HEK293 (cell line): ENCODE results near the gene UBA1.

Experiments
- AEBP2 ChIP-seq: fragments of 450-650 bp; formaldehyde crosslinking; IDR thresholded peaks from 2 replicates; pipeline ENCODE4 v1.5.1; 2016; ENCODE audit warnings: missing biosample characterization, missing genetic modification characterization, borderline replicate concordance
- BCL11A ChIP-seq: fragments of 450-650 bp; formaldehyde crosslinking; IDR thresholded peaks from 2 replicates; pipeline ENCODE4 v1.5.1; 2016; ENCODE audit warnings: low read depth, missing biosample characterization, missing genetic modification characterization
- CTCF ChIP-seq: fragments of 450-650 bp; formaldehyde crosslinking; IDR thresholded peaks from 2 replicates; pipeline ENCODE4 v1.5.1; 2016; ENCODE audit warnings: missing biosample characterization, missing genetic modification characterization
- GLIS1 ChIP-seq: fragments of 450-650 bp; formaldehyde crosslinking; IDR thresholded peaks from 2 replicates; pipeline ENCODE4 v1.5.1; 2016; ENCODE audit warnings: missing biosample characterization, missing genetic modification characterization
- GLIS2 ChIP-seq: fragments of 450-650 bp; formaldehyde crosslinking; IDR thresholded peaks from 2 replicates; pipeline ENCODE4 v1.5.1; 2016; ENCODE audit warnings: missing biosample characterization, missing genetic modification characterization
- HOXA7 ChIP-seq: sonication (generic); formaldehyde crosslinking; IDR thresholded peaks from 2 replicates; pipeline ENCODE4 v1.8.1; 2022; ENCODE audit warnings: missing genetic modification reagents, borderline replicate concordance
- IKZF3 ChIP-seq: fragments of 450-650 bp; IDR thresholded peaks from 2 replicates; pipeline ENCODE4 v1.5.0; 2018; ENCODE audit warnings: missing biosample characterization, mild to moderate bottlenecking, missing genetic modification characterization, moderate library complexity
- MEIS1 ChIP-seq: sonication (generic); formaldehyde crosslinking; IDR thresholded peaks from 2 replicates; pipeline ENCODE4 v1.8.1; 2022; ENCODE audit warnings: missing genetic modification reagents, mild to moderate bottlenecking, borderline replicate concordance
- RBAK ChIP-seq: fragments of 450-650 bp; formaldehyde crosslinking; IDR thresholded peaks from 2 replicates; pipeline ENCODE4 v1.5.1; 2016; ENCODE audit warnings: missing biosample characterization, missing genetic modification characterization
- REPIN1 ChIP-seq: fragments of 450-650 bp; formaldehyde crosslinking; IDR thresholded peaks from 2 replicates; pipeline ENCODE4 v1.5.1; 2017; ENCODE audit warnings: missing biosample characterization, missing genetic modification characterization, low read depth
- SP3 ChIP-seq: fragments of 450-650 bp; formaldehyde crosslinking; IDR thresholded peaks from 2 replicates; pipeline ENCODE4 v1.5.1; 2016; ENCODE audit warnings: missing biosample characterization, missing genetic modification characterization
- YY2 ChIP-seq: fragments of 450-650 bp; formaldehyde crosslinking; IDR thresholded peaks from 2 replicates; pipeline ENCODE4 v1.5.1; 2016; ENCODE audit warnings: missing biosample characterization, missing genetic modification characterization
- ZBTB10 ChIP-seq: fragments of 450-650 bp; formaldehyde crosslinking; IDR thresholded peaks from 2 replicates; pipeline ENCODE4 v1.5.1; 2016; ENCODE audit warnings: missing biosample characterization, missing genetic modification characterization
- ZNF10 ChIP-seq: fragments of 450-650 bp; formaldehyde crosslinking; IDR thresholded peaks from 2 replicates; pipeline ENCODE4 v1.5.1; 2017; ENCODE audit warnings: missing biosample characterization, missing genetic modification characterization
- ZNF112 ChIP-seq: fragments of 450-650 bp; formaldehyde crosslinking; IDR thresholded peaks from 2 replicates; pipeline ENCODE4 v1.5.0; 2017; ENCODE audit warnings: missing biosample characterization, missing genetic modification characterization
- ZNF121 ChIP-seq: fragments of 450-650 bp; formaldehyde crosslinking; IDR thresholded peaks from 2 replicates; pipeline ENCODE4 v1.5.1; 2016; ENCODE audit warnings: missing biosample characterization, missing genetic modification characterization
- ZNF140 ChIP-seq: fragments of 450-650 bp; formaldehyde crosslinking; IDR thresholded peaks from 2 replicates; pipeline ENCODE4 v1.5.1; 2016; ENCODE audit warnings: missing biosample characterization, missing genetic modification characterization
- ZNF148 ChIP-seq: fragments of 450-650 bp; formaldehyde crosslinking; IDR thresholded peaks from 2 replicates; pipeline ENCODE4 v1.5.0; 2017; ENCODE audit warnings: missing biosample characterization, missing genetic modification characterization, borderline replicate concordance
- ZNF184 ChIP-seq: fragments of 450-650 bp; IDR thresholded peaks from 2 replicates; pipeline ENCODE4 v1.5.1; 2018; ENCODE audit warnings: missing biosample characterization, mild to moderate bottlenecking, missing genetic modification characterization
- ZNF19 ChIP-seq: fragments of 450-650 bp; formaldehyde crosslinking; IDR thresholded peaks from 2 replicates; pipeline ENCODE4; 2016; ENCODE audit warnings: missing biosample characterization, missing genetic modification characterization, low read depth
- ZNF2 ChIP-seq: fragments of 450-650 bp; formaldehyde crosslinking; IDR thresholded peaks from 2 replicates; pipeline ENCODE4 v1.5.1; 2016; ENCODE audit warnings: missing biosample characterization, missing genetic modification characterization
- ZNF354C ChIP-seq: fragments of 450-650 bp; formaldehyde crosslinking; IDR thresholded peaks from 2 replicates; pipeline ENCODE4 v1.5.1; 2016; ENCODE audit warnings: missing biosample characterization, missing genetic modification characterization, low read depth, borderline replicate concordance
- ZNF48 ChIP-seq: fragments of 450-650 bp; formaldehyde crosslinking; IDR thresholded peaks from 2 replicates; pipeline ENCODE4 v1.5.1; 2016; ENCODE audit warnings: missing biosample characterization, missing genetic modification characterization
- ZNF513 ChIP-seq: fragments of 450-650 bp; IDR thresholded peaks from 2 replicates; pipeline ENCODE4 v1.5.1; 2018; ENCODE audit warnings: missing biosample characterization, missing genetic modification characterization
- ZNF600 ChIP-seq: fragments of 450-650 bp; formaldehyde crosslinking; IDR thresholded peaks from 2 replicates; pipeline ENCODE4 v1.5.1; 2016; ENCODE audit warnings: missing biosample characterization, missing genetic modification characterization
- ZNF621 ChIP-seq: fragments of 450-650 bp; formaldehyde crosslinking; IDR thresholded peaks from 2 replicates; pipeline ENCODE4 v1.5.1; 2017; ENCODE audit warnings: missing biosample characterization, missing genetic modification characterization
- ZNF626 ChIP-seq: fragments of 450-650 bp; sonication (Bioruptor Pico); formaldehyde crosslinking; IDR thresholded peaks from 2 replicates; pipeline ENCODE4 v1.5.1; 2018; ENCODE audit warnings: missing biosample characterization, missing genetic modification characterization, inconsistent platforms
- ZNF660 ChIP-seq: fragments of 450-650 bp; IDR thresholded peaks from 2 replicates; pipeline ENCODE4 v1.5.1; 2018; ENCODE audit warnings: missing biosample characterization, mild to moderate bottlenecking, missing genetic modification characterization
- ZNF777 ChIP-seq: fragments of 450-650 bp; formaldehyde crosslinking; IDR thresholded peaks from 2 replicates; pipeline ENCODE4 v1.5.1; 2017; ENCODE audit warnings: missing biosample characterization, missing genetic modification characterization, borderline replicate concordance
- ZNF785 ChIP-seq: fragments of 450-650 bp; formaldehyde crosslinking; IDR thresholded peaks from 2 replicates; pipeline ENCODE4 v1.5.1; 2016; ENCODE audit warnings: missing biosample characterization, missing genetic modification characterization
- ZNF791 ChIP-seq: fragments of 450-650 bp; formaldehyde crosslinking; IDR thresholded peaks from 2 replicates; pipeline ENCODE4 v1.5.1; 2016; ENCODE audit warnings: missing biosample characterization, missing genetic modification characterization
- ZSCAN23 ChIP-seq: fragments of 450-650 bp; formaldehyde crosslinking; IDR thresholded peaks from 2 replicates; pipeline ENCODE4 v1.5.1; 2016; ENCODE audit warnings: missing biosample characterization, missing genetic modification characterization

UBA1 gene

GRCh38 chrX:47193475-47194193, at the start of gene UBA1 (continued):
- TF ChIP-seq ZNF112 (tag by site-specific recombination), result no peak
- no peak for TF ChIP-seq ZNF10 (tag by site-specific recombination)
- no peak for TF ChIP-seq GLIS2 (tag by site-specific recombination)
- no peak for TF ChIP-seq ZNF354C (tag by site-specific recombination)
- TF ChIP-seq AEBP2 (tag by site-specific recombination), result no peak
- TF ChIP-seq ZNF2 (tag by site-specific recombination), result peak; percentile 77; the same call in 1 of the 2 replicates
- TF ChIP-seq ZNF19 (tag by site-specific recombination), result no peak
- no peak; the same call in 1 of the 2 replicates for TF ChIP-seq YY2 (tag by site-specific recombination)
- TF ChIP-seq ZNF785 (tag by site-specific recombination), result no peak
- TF ChIP-seq ZNF140, result no peak
- TF ChIP-seq REPIN1 (tag by site-specific recombination), result no peak
- TF ChIP-seq BCL11A (tag by site-specific recombination), result no peak
- TF ChIP-seq ZNF777 (tag by site-specific recombination), result no peak
- peak; percentile 76 for TF ChIP-seq ZNF600 (tag by site-specific recombination)
- TF ChIP-seq ZBTB10 (tag by site-specific recombination), result 0 out of 2 replicates have a peak, but pooled peaks have one; percentile 40
- no peak for TF ChIP-seq ZNF148 (tag by site-specific recombination)
- no peak for TF ChIP-seq ZNF791 (tag by site-specific recombination)
- TF ChIP-seq ZNF184 (tag by site-specific recombination), result no peak
- no peak for TF ChIP-seq RBAK (tag by site-specific recombination)
- TF ChIP-seq IKZF3 (tag by site-specific recombination), result 0 out of 2 replicates have a peak, but pooled peaks have one; percentile 7
- no peak for TF ChIP-seq ZNF621 (tag by site-specific recombination)
- peak; percentile 83 for TF ChIP-seq SP3 (tag by site-specific recombination)
- TF ChIP-seq ZNF121 (tag by site-specific recombination), result no peak
- 0 out of 2 replicates have a peak, but pooled peaks have one; percentile 13 for TF ChIP-seq GLIS1 (tag by site-specific recombination)
- TF ChIP-seq ZNF48, result no peak
- TF ChIP-seq ZNF626 (tag by site-specific recombination), result no peak
- no peak for TF ChIP-seq HOXA7
- peak; percentile 80 for TF ChIP-seq CTCF (tag by site-specific recombination)
- TF ChIP-seq ZNF513 (tag by site-specific recombination), result no peak
- peak; percentile 86; the same call in 1 of the 2 replicates for TF ChIP-seq ZNF660 (tag by site-specific recombination)
- TF ChIP-seq ZSCAN23, result peak; percentile 13; the same call in 1 of the 2 replicates
- TF ChIP-seq MEIS1 (CRISPR knock-in tag), result no peak
